ENCODE data around the gene FBXW11.
"Not testable (repeated sequence)": the region's sequence is repeated elsewhere in the genome, so short reads cannot be mapped to it uniquely, and the experiment has no call there.

FBXW11 gene

GRCh38 chr5:172006321-172007174 lies at the start of gene FBXW11:
FBXW11 (minus strand) TSS chr5:172006638; CDS start chr5:172006502, 136 bp downstream.
- peak; percentile 90 for DNase-seq (ENCODE audit: low read depth)

DNA sequence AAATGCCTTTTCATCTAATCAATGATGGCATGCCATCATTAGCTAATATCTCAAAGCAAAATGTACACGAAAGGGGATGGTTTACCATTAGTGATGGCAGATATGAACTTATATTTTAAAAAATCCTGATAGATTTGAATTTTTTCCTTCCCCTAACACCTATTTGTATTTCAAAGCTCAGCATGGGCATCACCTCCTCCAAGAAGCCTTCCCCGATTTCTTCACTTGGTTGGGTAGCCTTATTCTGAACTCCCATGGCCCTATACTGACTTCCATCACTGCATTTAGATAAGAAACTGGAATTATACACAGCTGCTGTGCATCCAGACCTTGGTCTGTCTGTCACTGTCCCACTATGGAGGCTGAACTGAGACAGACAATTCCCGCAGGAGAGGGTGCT lies 49.6 kb upstream of the FBXW11 start:
- DNase-seq (ENCODE audit: low read depth), result no peak

- DNase-seq (ENCODE audit: low read depth), result no peak
These were observed 49.0 kb upstream of the FBXW11 start for GRCh38 chr5:172055421-172055820.

- no peak for DNase-seq (ENCODE audit: low read depth)
These were observed 48.2 kb upstream of the FBXW11 start for GRCh38 chr5:172054611-172055153.

GRCh38 chr5:172052450-172053236 lies 46.2 kb upstream of the FBXW11 start:
- no peak for DNase-seq (ENCODE audit: low read depth)

DNA sequence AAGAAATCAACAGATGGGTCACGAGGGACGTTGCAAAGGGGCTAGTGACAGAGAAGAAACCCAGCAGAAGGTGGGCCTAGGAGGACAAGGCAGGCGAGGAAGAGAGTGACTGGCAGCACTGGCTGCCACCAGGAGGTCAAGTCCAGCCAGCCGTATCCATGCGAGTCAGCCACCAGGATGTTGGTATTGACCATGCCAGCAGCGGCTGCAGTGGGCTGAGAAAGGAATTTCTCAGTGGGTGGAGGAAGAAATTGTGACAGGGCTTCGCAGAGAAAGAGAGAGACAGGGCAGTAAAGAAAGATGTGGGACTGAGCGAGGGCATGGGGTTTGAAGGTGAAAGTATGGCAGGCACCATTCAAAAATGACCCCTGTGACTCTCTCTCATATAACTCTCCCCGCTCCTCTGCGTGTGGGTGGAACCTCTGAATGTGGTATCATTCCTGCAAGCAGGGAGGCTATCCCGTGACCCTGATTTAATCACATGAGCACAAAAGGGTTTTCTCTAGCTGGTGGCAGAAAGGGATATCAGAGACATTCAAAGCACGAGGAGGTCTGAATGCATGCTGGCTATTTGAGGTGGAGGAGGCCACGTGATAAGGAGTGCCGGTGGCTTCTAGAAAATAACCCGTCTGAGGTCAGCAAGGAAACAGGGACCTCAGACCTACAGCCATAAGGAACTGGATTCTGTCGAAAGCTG lies 45.4 kb upstream of the FBXW11 start:
- no peak for DNase-seq (ENCODE audit: low read depth)

GRCh38 chr5:172050080-172050479 lies 43.6 kb upstream of the FBXW11 start:
- DNase-seq (ENCODE audit: low read depth), result no peak

GRCh38 chr5:172049226-172049796 lies 42.9 kb upstream of the FBXW11 start:
- no peak for DNase-seq (ENCODE audit: low read depth)

GRCh38 chr5:172048539-172049101 lies 42.2 kb upstream of the FBXW11 start:
- DNase-seq (ENCODE audit: low read depth), result no peak

DNA sequence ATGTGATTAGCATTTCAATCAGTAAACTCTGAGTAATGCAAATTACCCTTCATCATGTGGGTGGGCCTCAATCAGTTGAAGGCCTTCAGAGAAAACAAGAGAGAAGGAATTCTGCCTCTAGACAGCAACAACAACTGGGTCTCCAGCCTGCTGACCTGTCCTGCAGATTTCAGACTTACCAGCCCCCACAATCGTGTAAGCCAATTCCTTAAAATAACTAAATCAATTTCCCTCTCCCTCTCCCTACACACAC lies 41.7 kb upstream of the FBXW11 start:
- no peak for DNase-seq (ENCODE audit: low read depth)

- no peak for DNase-seq (ENCODE audit: low read depth)
These were observed 40.2 kb upstream of the FBXW11 start for GRCh38 chr5:172046593-172046992.

DNA sequence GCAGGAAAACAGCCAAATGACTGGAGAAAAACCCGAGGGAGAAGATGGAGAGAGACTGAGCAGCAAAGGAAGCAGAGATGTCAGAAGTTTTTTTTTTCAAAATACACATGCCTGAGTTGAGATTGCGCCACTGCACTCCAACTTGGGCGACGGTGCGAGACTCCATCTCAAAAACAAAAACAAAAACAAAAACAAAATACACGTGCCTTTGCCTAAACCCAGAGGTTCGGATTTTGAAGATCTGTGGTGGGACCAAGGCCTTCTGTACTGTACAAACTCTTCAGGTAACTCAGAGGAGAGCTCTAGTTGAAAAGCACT lies 38.8 kb upstream of the FBXW11 start:
- no peak for DNase-seq (ENCODE audit: low read depth)

DNA sequence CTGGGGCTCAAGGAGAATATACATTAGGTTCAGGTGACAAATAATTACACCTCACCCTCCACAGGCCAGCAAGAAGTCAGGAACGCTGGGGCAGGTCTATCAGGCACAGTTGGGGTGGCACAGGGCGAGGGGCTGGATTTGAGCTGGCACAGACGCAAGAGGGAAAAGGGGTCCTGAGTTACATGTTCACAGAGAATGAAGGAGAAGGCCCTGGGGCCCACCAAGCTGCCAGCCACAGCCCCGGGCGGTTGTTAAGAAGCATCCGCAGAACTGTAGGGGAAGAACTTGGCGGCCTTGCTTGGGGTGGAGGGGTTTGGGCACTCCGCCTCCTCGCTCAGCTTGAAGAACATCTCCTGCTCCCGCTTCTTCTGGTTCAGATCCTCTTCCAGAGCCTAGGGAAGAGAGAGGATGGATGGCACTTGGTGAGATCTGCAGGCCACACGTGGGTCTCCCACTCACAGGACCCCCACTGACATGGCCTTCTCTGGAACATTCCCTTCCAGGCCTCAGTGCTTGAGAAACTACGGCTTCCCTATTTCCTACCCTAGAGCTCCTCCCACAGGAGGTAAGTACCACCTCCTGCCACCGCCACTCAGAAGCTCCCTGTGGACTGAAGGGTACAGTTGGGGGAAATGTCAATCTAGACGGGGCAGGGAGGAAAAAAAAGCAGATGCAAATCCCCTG lies 38.3 kb upstream of the FBXW11 start:
- DNase-seq (ENCODE audit: low read depth), result no peak

- DNase-seq (ENCODE audit: low read depth), result no peak
These were observed 37.4 kb upstream of the FBXW11 start for GRCh38 chr5:172043865-172044264.

DNA sequence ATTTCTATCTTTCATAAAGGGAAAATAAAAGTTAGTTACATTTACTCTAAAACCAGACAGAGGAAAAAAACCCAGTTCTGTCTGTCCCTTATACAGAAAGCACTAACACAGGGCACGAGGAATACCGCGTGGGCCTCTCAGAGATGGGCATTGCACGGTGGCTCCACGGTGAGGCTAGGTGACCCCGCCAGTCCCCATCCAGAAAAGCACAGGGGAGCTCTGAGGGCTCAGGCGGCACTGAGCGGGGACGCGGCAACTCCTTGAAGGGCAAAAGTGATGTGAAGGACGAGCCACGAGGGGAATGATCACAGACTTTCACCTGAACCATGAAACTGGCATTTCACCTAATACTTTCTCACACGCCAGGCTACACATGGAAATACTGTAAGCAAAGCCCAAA lies 35.7 kb upstream of the FBXW11 start:
- no peak for DNase-seq (ENCODE audit: low read depth)

DNA sequence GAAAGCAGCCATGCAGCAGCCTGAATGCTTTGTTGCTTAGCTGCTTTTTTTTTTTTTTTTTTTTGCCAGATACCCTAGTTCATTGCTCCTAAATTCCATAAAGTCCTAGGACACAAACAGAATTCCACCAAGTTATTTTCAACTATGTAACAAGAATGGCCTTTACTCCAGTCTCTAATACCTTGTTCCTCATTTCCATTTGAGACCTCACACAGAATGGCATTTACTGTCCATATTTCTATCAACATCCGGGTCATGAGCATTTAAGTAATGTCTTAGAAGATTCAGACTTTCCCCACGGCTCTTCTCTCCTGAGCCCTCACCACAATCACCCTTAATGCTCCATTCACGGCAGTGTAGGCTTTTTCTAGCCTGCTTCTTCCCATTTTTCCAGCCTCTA lies 31.7 kb upstream of the FBXW11 start:
- DNase-seq (ENCODE audit: low read depth), result no peak

GRCh38 chr5:172035049-172035448 lies 28.6 kb upstream of the FBXW11 start:
- DNase-seq (ENCODE audit: low read depth), result no peak

DNA sequence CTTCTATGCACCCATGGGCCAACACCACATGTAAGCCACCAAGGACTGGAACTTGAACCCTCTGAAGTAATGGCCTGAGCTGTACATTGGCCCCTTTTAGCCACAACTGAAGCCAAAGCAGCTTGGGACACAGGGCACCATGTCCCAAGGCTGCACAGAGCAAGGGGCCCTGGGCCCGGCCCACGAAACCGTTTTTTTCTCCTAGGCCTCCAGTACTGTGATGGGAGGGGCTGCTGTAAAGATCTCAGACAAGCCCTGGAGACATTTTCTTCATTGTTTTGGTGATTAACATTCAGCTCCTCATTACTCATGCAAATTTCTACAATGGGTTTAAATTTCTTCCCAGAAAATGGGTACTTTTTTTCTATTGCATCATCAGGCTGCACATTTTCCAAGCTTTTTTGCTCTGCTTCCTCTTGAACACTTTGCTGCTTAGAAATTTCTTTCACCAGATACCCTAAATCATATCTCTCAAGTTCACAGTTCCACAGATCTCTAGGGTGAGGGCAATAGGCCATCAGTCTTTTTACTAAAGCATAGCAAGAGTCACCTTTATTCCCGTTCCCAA lies 25.5 kb upstream of the FBXW11 start:
- DNase-seq (ENCODE audit: low read depth), result no peak

- no peak for DNase-seq (ENCODE audit: low read depth)
These were observed 23.4 kb upstream of the FBXW11 start for GRCh38 chr5:172029876-172030275.

DNA sequence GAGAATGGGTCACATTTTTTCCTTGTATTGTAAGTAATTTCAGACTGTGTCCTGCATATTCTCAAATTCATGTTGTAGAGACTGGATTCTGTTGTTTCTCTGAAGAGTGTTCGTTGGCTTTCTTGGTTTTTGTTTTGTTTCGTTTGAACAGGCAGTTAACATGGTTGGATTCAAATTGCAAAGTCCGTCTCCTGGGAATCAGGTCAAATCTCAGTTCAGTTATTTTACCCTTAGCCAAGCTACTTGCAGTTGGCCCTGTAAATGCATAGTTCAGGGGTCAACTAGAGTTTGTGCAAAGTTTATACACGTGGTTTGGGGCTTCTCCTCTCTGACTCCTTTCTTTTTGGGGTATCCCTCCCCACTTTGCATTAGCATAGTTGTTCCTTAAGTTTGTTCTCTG lies 21.7 kb upstream of the FBXW11 start:
- no peak for DNase-seq (ENCODE audit: low read depth)

DNA sequence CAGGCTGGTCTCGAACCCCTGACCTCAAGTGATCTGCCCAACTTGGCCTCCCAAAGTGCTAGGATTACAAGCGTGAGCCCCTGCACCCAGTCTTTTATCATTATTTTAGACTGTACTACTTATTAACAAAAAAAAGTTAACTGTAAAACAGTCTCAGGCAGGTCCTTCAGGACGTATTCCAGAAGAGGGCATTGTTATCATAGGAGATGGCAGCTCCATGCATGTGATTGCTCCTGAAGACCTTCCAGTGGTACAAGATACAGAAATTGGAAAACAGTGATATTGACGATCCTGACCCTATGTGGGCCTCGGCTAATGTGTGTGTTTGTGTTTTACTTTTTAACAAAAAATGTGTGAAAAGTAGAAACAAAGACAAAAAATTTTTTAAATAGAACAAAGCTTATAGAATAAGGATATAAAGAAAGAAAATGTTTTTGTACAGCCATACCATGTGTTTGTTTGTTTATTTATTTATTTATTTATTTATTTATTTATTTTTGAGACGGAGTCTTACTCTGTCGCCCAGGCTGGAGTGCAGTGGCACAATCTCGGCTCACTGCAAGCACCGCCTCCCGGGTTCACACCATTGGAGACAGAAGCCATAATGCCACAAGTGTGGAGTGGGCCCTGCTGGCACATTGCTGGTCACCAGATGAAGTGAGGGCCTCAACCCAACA lies 13.8 kb upstream of the FBXW11 start:
- not testable (repeated sequence) for DNase-seq (ENCODE audit: low read depth)

Data from stimulated activated CD4-positive, alpha-beta T cell treated with anti-CD3 and anti-CD28 coated beads, Interleukin-2, amount 100 ng/mL, for 4 hours (primary cell).